K562 (cell line): ENCODE data around the gene C10orf90. TPM values are rescaled to one million over a fixed set of nuclear protein-coding genes. Genes with fewer than 3 reads are reported as not detected.

Experiments used
- ATAC-seq: fragments of 200-7000 bp; cut with Tn5 transposase; 3 replicates; pipeline ENCODE4 v1.9.1; 2020; ENCODE audit warnings: moderate library complexity
- BruUV-seq: library from RNA; stranded (reverse); fragments of 400-500 nt; replicated peaks from 2 replicates; lab custom pipeline; 2021; lab: Mats Ljungman, UMichigan
- CTCF ChIA-PET: fragments of 300-600 bp; formaldehyde crosslinking; extraction: SDS; loops from one replicate; lab custom pipeline; 2021; ENCODE audit warnings: low intra/inter-chr PET ratio; lab: Yijun Ruan, JAX
- POLR2A ChIA-PET: fragments of 300-600, 350-650 bp; sonication (Branson Sonifier 250); formaldehyde crosslinking; extraction: SDS; loops from one replicate; lab custom pipeline; 2021; ENCODE audit warnings: antibody characterized with exemption, inconsistent platforms; lab: Yijun Ruan, JAX
- DNase-seq, 4 experiments: peaks; one replicate each; pipeline versions ENCODE4 v3.0.0 to v3.0.0-alpha.2; 2011 to 2018; ENCODE audit warnings: low spot score in 3 of 4, mixed read lengths in 3 of 4; ENCODE audit errors: extremely low read depth in 1 of 4
- FAIRE-seq: peaks from 2 replicates; lab custom pipeline; 2011; peaks lifted over from hg19 to GRCh38; lab: Jason Lieb, UNC
- H2AFZ ChIP-seq: 2 replicates; pipeline ENCODE4 v1.6.0; 2011; ENCODE audit warnings: low read depth, low read length, control low read depth, inconsistent platforms
- H3K27ac ChIP-seq: fragments of 200-600 bp; 3 replicates; pipeline ENCODE4 v1.8.0; 2011; ENCODE audit warnings: low read depth, mild to moderate bottlenecking, control low read depth, inconsistent platforms, low read length, moderate library complexity, mixed read lengths; ENCODE audit errors: extremely low read depth
- H3K27me3 ChIP-seq, 2 experiments: fragments of 300-600 bp in 1 of 2; 2 replicates in 1 of 2; 3 replicates in 1 of 2; pipeline versions ENCODE4 v1.6.0 to v1.8.0; 2011; ENCODE audit warnings: inconsistent platforms in 2 of 2, low read length in 2 of 2, mild to moderate bottlenecking in 1 of 2, mixed read lengths in 1 of 2, moderate library complexity in 1 of 2; ENCODE audit not compliant: control insufficient read depth in 2 of 2, insufficient read depth in 2 of 2
- H3K36me3 ChIP-seq: fragments of 300-600 bp; 3 replicates; pipeline ENCODE4 v1.8.0; 2011; ENCODE audit warnings: mild to moderate bottlenecking, low read length, inconsistent platforms; ENCODE audit not compliant: control insufficient read depth, insufficient read depth
- H3K4me1 ChIP-seq, 2 experiments: fragments of 200-600 bp in 1 of 2; replicated peaks in 1 of 2; 2 replicates in 1 of 2; 3 replicates in 1 of 2; pipeline versions ENCODE4 v1.5.1 to v1.8.0; 2011; ENCODE audit warnings: inconsistent platforms in 2 of 2, low read length in 2 of 2, mild to moderate bottlenecking in 1 of 2, mixed read lengths in 1 of 2, moderate library complexity in 1 of 2; ENCODE audit not compliant: control insufficient read depth in 2 of 2, insufficient read depth in 2 of 2
- H3K4me2 ChIP-seq: 2 replicates; pipeline ENCODE4 v1.6.1; 2011; ENCODE audit warnings: low read length, control low read depth, inconsistent platforms, mixed read lengths; ENCODE audit not compliant: insufficient read depth
- H3K4me3 ChIP-seq: fragments of 200-600 bp; sonication (generic), shearing (Covaris generic); 2 replicates; pipeline ENCODE4 v1.5.1; 2016; ENCODE audit warnings: control low read depth, inconsistent platforms
- H3K79me2 ChIP-seq: fragments of 200-600 bp; 3 replicates; pipeline ENCODE4 v1.8.0; 2011; ENCODE audit warnings: low read length, inconsistent platforms; ENCODE audit not compliant: control insufficient read depth, insufficient read depth
- H3K9ac ChIP-seq, 2 experiments: 2 replicates each; pipeline versions ENCODE4 v1.6.0 to v1.6.1; 2011; ENCODE audit warnings: low read depth in 2 of 2, low read length in 2 of 2, control low read depth in 1 of 2, inconsistent platforms in 1 of 2, mild to moderate bottlenecking in 1 of 2, mixed read lengths in 1 of 2; ENCODE audit not compliant: insufficient read depth in 1 of 2
- H3K9me1 ChIP-seq: one replicate; pipeline ENCODE4 v1.6.0; 2011; ENCODE audit warnings: inconsistent platforms, mild to moderate bottlenecking, low read length, moderate library complexity; ENCODE audit not compliant: control insufficient read depth, insufficient read depth
- H3K9me3 ChIP-seq: replicated peaks from 2 replicates; pipeline ENCODE4 v1.5.1; 2011; ENCODE audit warnings: low read depth, low read length, inconsistent platforms; ENCODE audit not compliant: control insufficient read depth, insufficient read depth
- H4K20me1 ChIP-seq: replicated peaks from 2 replicates; pipeline ENCODE4 v1.6.1; 2011; ENCODE audit warnings: low read length, inconsistent platforms, mixed read lengths; ENCODE audit not compliant: control insufficient read depth, insufficient read depth
- EP400 ChIP-seq: fragments of 450-650 bp; IDR thresholded peaks from 2 replicates; pipeline ENCODE4 v1.6.1; 2017; ENCODE audit warnings: antibody characterized with exemption, mild to moderate bottlenecking, moderate library complexity
- HDAC2 ChIP-seq: fragments of 450-650 bp; IDR thresholded peaks from 2 replicates; pipeline ENCODE4 v1.6.1; 2016; ENCODE audit warnings: mild to moderate bottlenecking
- HEY1 ChIP-seq: fragments of 250-450 bp; sonication (Bioruptor Pico); IDR thresholded peaks from 2 replicates; pipeline ENCODE4 v1.5.0; 2020; ENCODE audit warnings: mild to moderate bottlenecking, moderate library complexity, borderline replicate concordance
- IFI16 ChIP-seq: fragments of 250-450 bp; sonication (Bioruptor Pico); IDR thresholded peaks from 2 replicates; pipeline ENCODE4 v2.1.2; 2022; ENCODE audit warnings: mild to moderate bottlenecking, inconsistent platforms
- POLR2B ChIP-seq: fragments of 450-650 bp; IDR thresholded peaks from 2 replicates; pipeline ENCODE4 v1.6.1; 2018; ENCODE audit warnings: low read depth; ENCODE audit not compliant: partially characterized antibody
- SRSF9 ChIP-seq: fragments of 200-400 bp; formaldehyde crosslinking; IDR thresholded peaks from 2 replicates; pipeline ENCODE4 v1.6.1; 2017; ENCODE audit warnings: low read depth, low read length, borderline replicate concordance
- TFAP4 ChIP-seq: sonication (generic); formaldehyde crosslinking; IDR thresholded peaks from 2 replicates; pipeline ENCODE4 v1.8.0; 2022; ENCODE audit warnings: missing genetic modification reagents, mild to moderate bottlenecking, moderate library complexity, borderline replicate concordance
- ZBED1 ChIP-seq: IDR thresholded peaks from 2 replicates; pipeline ENCODE4 v1.6.1; 2014
- ZNF354B ChIP-seq: fragments of 250-450 bp; sonication (Bioruptor Pico); IDR thresholded peaks from 2 replicates; pipeline ENCODE4 v1.4.0; 2020
- ZNF511 ChIP-seq: sonication (generic); formaldehyde crosslinking; IDR thresholded peaks from 2 replicates; pipeline ENCODE4 v1.8.0; 2022; ENCODE audit warnings: mild to moderate bottlenecking, missing genetic modification reagents
- ZNF655 ChIP-seq: fragments of 250-450 bp; sonication (Bioruptor Pico); IDR thresholded peaks from 2 replicates; pipeline ENCODE4 v1.5.0; 2021
- WGBS: fragments of 100-300 bp; shearing (Covaris generic); methylation state at CpG from one replicate; pipeline ENCODE4 v1.1.6; 2016; ENCODE audit warnings: low coverage, mixed read lengths; ENCODE audit not compliant: insufficient coverage; ENCODE audit errors: missing lambda C conversion rate; 5-methylcytosine and 5-hydroxymethylcytosine counted together
- in situ Hi-C: fragments of 300-500 bp; cut with MboI; formaldehyde crosslinking; loops from 4 replicates; pipeline ENCODE4 v1.15.0; 2018; ENCODE audit warnings: inconsistent platforms, mixed read lengths
- intact Hi-C: fragments of 100-400 bp; cut with micrococcal nuclease; formaldehyde crosslinking; loops from 2 replicates; pipeline ENCODE4 v1.14.2; 2022
- polyA plus RNA-seq, 8 experiments: library from polyadenylated mRNA; depleted of rRNA in 4 of 8; stranded (reverse) in 5 of 8; unstranded in 3 of 8; fragments of >200 nt; fragmentation: Nextera tagmentation in 2 of 8; fragmentation: Illumina TruSeq in 1 of 8; extraction: Ambion mirVana in 2 of 8; extraction: Trizol in 1 of 8; gene quantifications; 2 replicates each; pipeline versions ENCODE4 v1.2.1 to v1.2.3, GENCODE V29; 2011 to 2014; ENCODE audit warnings: inconsistent platforms in 1 of 8, missing spikeins in 1 of 8
- total RNA-seq, 7 experiments: library from RNA; depleted of rRNA in 6 of 7; stranded (reverse); fragments of >200 nt in 6 of 7; fragmentation: Illumina TruSeq in 2 of 7; extraction: Trizol in 2 of 7; gene quantifications; 2 replicates each; pipeline versions ENCODE4 v1.2.1 to v1.2.3, GENCODE V29; 2011 to 2021; ENCODE audit warnings: low replicate concordance in 1 of 7

C10orf90 gene
- total and polyA plus RNA-seq, 9 of the 15 experiments (the other 6 are each of a cell fraction or from before 2014, with no cell fraction given): not detected

GRCh38 chr10:126564326-126564888 is 106.1 kb downstream of the C10orf90 start:
- Histone ChIP-seq H3K36me3 (no peaks in the 10 kb centered on the region), H3K79me2 (no peaks in the 10 kb centered on the region), H3K27ac (no peak overlapping the region), H3K4me2 (no peak overlapping the region), H2AFZ (no peak overlapping the region), H3K9ac (no peak overlapping the region), H3K4me1 (no peaks in the 10 kb centered on the region), H4K20me1 (no peaks in the 10 kb centered on the region), H3K9me1 (no peaks in the 10 kb centered on the region), H3K4me3 (no peak overlapping the region), H3K9me3 (no peaks in the 10 kb centered on the region), H3K27me3 (no peaks in the 10 kb centered on the region)
- CTCF ChIA-PET: no interaction called here
- intact Hi-C loops (no loop called here), in situ Hi-C loops (no loop called here)
- DNase-seq (peak in 1 of 4 experiments; percentile 8), FAIRE-seq (no peak), ATAC-seq (no peak)
- no peak for TF ChIP-seq ZNF655 (CRISPR knock-in tag)
- TF ChIP-seq HEY1: no peak
- no peak for TF ChIP-seq IFI16 (CRISPR knock-in tag)
- no peak for TF ChIP-seq TFAP4
- TF ChIP-seq SRSF9: no peak
- TF ChIP-seq ZNF511: no peak
- no peak for TF ChIP-seq ZBED1
- no peak for TF ChIP-seq ZNF354B
- TF ChIP-seq HDAC2: no peak
- no peak for TF ChIP-seq POLR2B
- no peak for TF ChIP-seq EP400
- 0% methylated on average over 4 of the region's 4 CpGs for WGBS
- no TSS peak for BruUV-seq
- POLR2A ChIA-PET: no interaction called here
